ENCODE data around the gene FTCD. TPM values are rescaled to one million over a fixed set of nuclear protein-coding genes. Genes with fewer than 3 reads are reported as not detected.

The FTCD gene
- total and polyA plus RNA-seq, 10 of the 15 experiments (the other 5 are each of a cell fraction or from before 2014, with no cell fraction given): 0.27 to 0.28 TPM; not detected in 8

GRCh38 chr21:46144464-46145070, 10.8 kb downstream of the FTCD start:
- intact Hi-C loops (cut with micrococcal nuclease; ENCODE audit: unreplicated experiment): loop anchor here (5.0 to 10.0 kb wide), 3 partner anchors 83 to 172 kb away; partner anchors contain the start of genes LSS, MCM3AP and YBEY
- Histone ChIP-seq H3K36me3 (ENCODE audit: control insufficient read depth in 2 of 2, insufficient read depth in 2 of 2, low read length in 1 of 2) (no peaks in the 10 kb centered on the region), H2AFZ (ENCODE audit: control insufficient read depth, low read depth, low read length) (no peak overlapping the region), H3K9ac (ENCODE audit: control insufficient read depth, insufficient read depth, low read length) (no peak overlapping the region), H3K4me1 (ENCODE audit: control insufficient read depth, insufficient read depth, low read length) (no peaks in the 10 kb centered on the region; the same call in 1 of the 2 replicates), H3K27ac (ENCODE audit: control insufficient read depth, insufficient read depth) (no peak overlapping the region), H3K9me3 (replicated peaks; ENCODE audit: control insufficient read depth, insufficient read depth, low read length) (no peaks in the 10 kb centered on the region; the same call in 2 of the 3 replicates), H3K27me3 (replicated peaks in 1 of 2; ENCODE audit: control insufficient read depth in 2 of 2, insufficient read depth in 2 of 2, low read length in 1 of 2) (no peaks in the 10 kb centered on the region), H3K79me2 (ENCODE audit: control insufficient read depth, insufficient read depth, low read length) (no peaks in the 10 kb centered on the region), H3K4me2 (ENCODE audit: control insufficient read depth, insufficient read depth) (no peak overlapping the region), H3K4me3 (no peak overlapping the region), H4K20me1 (ENCODE audit: control insufficient read depth, insufficient read depth) (no peaks in the 10 kb centered on the region)
- POLR2A ChIA-PET: interaction anchor here (1.4 kb wide), 1 partner anchor 172 kb away, joined by 5 read pairs; no protein-coding TSS in a partner anchor
- DNase-seq (ENCODE audit: low read depth, low spot score): no peak
- CTCF ChIA-PET: interaction anchor here (0.6 to 2.4 kb wide), 15 partner anchors 9 to 495 kb away, joined by 3 to 34 read pairs (median 7); partner anchors contain the start of genes LSS, MCM3AP, PRMT2 and YBEY
- FAIRE-seq: no peak
- RAD21 ChIA-PET (ENCODE audit: unreplicated experiment): interaction anchor here (0.8 to 2.4 kb wide), 6 partner anchors 101 to 465 kb away, joined by 3 to 17 read pairs (median 6); partner anchors contain the start of genes C21orf58 and DIP2A
- ATAC-seq: no peak
- 26% methylated on average over 3 of the region's 4 CpGs for WGBS (ENCODE audit: insufficient coverage, insufficient replicate concordance, low lambda C conversion rate, missing lambda C conversion rate)
- SMC1A ChIA-PET (ENCODE audit: uncharacterized antibody, unreplicated experiment): interaction anchor here (0.8 to 2.9 kb wide), 8 partner anchors 9 to 502 kb away, joined by 3 to 15 read pairs (median 4); partner anchors contain the start of genes MCM3AP and YBEY
- in situ Hi-C loops (cut with MboI): no loop called here
- BruUV-seq (replicated peaks): no TSS peak
- no peak for TF ChIP-seq TBL1XR1 (IDR thresholded peaks at IDR 0.05; ENCODE audit: low read depth, low read length)
- TF ChIP-seq SMC3 (IDR thresholded peaks at IDR 0.05; ENCODE audit: borderline replicate concordance, low read length): no peak
- TF ChIP-seq RAD51 (IDR thresholded peaks at IDR 0.05): no peak
- TF ChIP-seq PAX5 (IDR thresholded peaks at IDR 0.05; ENCODE audit: borderline replicate concordance, low read depth, low read length): no peak
- TF ChIP-seq ZBED1 (IDR thresholded peaks at IDR 0.05; ENCODE audit: borderline replicate concordance): no peak
- no peak for TF ChIP-seq E2F4 (IDR thresholded peaks at IDR 0.05; ENCODE audit: low read depth, low read length)
- TF ChIP-seq NFYB (IDR thresholded peaks at IDR 0.05; ENCODE audit: insufficient read depth, low read depth, low read length): no peak
- no peak for TF ChIP-seq ATF3 (IDR thresholded peaks at IDR 0.05; ENCODE audit: borderline replicate concordance, extremely low read depth, low read depth, low read length)
- TF ChIP-seq NFXL1 (IDR thresholded peaks at IDR 0.05; ENCODE audit: borderline replicate concordance): no peak
- no peak for TF ChIP-seq IRF5 (IDR thresholded peaks at IDR 0.05; ENCODE audit: borderline replicate concordance)
- no peak for TF ChIP-seq ZBTB40 (IDR thresholded peaks at IDR 0.05; ENCODE audit: borderline replicate concordance)
- TF ChIP-seq E4F1 (IDR thresholded peaks at IDR 0.05; ENCODE audit: borderline replicate concordance, partially characterized antibody): no peak

Data from GM12878 (cell line).